DND-41 (cell line): ENCODE results near the gene RNF182.

Experiments
- ATAC-seq: fragments of 200-7000 bp; cut with Tn5 transposase; 3 replicates; pipeline ENCODE4 v1.9.1; 2021; ENCODE audit warnings: low read depth; ENCODE audit not compliant: insufficient read depth
- DNase-seq: peaks from one replicate; pipeline ENCODE4 v3.0.0-alpha.2; 2020
- H2AFZ ChIP-seq: 2 replicates; pipeline ENCODE4 v1.6.0; 2012; ENCODE audit warnings: low read depth, low read length
- H3K27ac ChIP-seq: 2 replicates; pipeline ENCODE4 v1.5.1; 2012; ENCODE audit warnings: low read length, inconsistent platforms
- H3K27me3 ChIP-seq: fragments of 200-600 bp; sonication (generic); 2 replicates; pipeline ENCODE4 v1.6.0; 2012; ENCODE audit warnings: low read length, mild to moderate bottlenecking, inconsistent platforms; ENCODE audit not compliant: insufficient read depth, poor library complexity
- H3K36me3 ChIP-seq: 2 replicates; pipeline ENCODE4 v1.5.1; 2012; ENCODE audit warnings: low read length, inconsistent platforms; ENCODE audit not compliant: insufficient read depth
- H3K4me1 ChIP-seq: 2 replicates; pipeline ENCODE4 v1.5.1; 2012; ENCODE audit warnings: mild to moderate bottlenecking, low read length; ENCODE audit not compliant: insufficient read depth
- H3K4me2 ChIP-seq: 2 replicates; pipeline ENCODE4 v1.6.0; 2012; ENCODE audit warnings: mild to moderate bottlenecking, moderate library complexity, low read length, inconsistent platforms; ENCODE audit not compliant: insufficient read depth
- H3K4me3 ChIP-seq, 2 experiments: fragments of 200-600 bp in 1 of 2; shearing (Covaris generic) in 1 of 2; 2 replicates each; pipeline ENCODE4 v1.5.1; 2012 to 2016; ENCODE audit warnings: inconsistent platforms in 2 of 2, low read length in 2 of 2, mild to moderate bottlenecking in 2 of 2, low read depth in 1 of 2, moderate library complexity in 1 of 2
- H3K79me2 ChIP-seq: 2 replicates; pipeline ENCODE4 v1.6.0; 2012; ENCODE audit warnings: low read length, inconsistent platforms; ENCODE audit not compliant: insufficient read depth
- H3K9ac ChIP-seq: 2 replicates; pipeline ENCODE4 v1.6.0; 2012; ENCODE audit warnings: low read depth, mild to moderate bottlenecking, inconsistent platforms, low read length, moderate library complexity
- H3K9me3 ChIP-seq: 2 replicates; pipeline ENCODE4 v1.5.1; 2012; ENCODE audit warnings: low read length, moderate library complexity, mild to moderate bottlenecking, inconsistent platforms; ENCODE audit not compliant: insufficient read depth, severe bottlenecking
- H4K20me1 ChIP-seq: 2 replicates; pipeline ENCODE4 v1.6.0; 2012; ENCODE audit warnings: low read length; ENCODE audit not compliant: insufficient read depth
- EZH2 ChIP-seq: IDR thresholded peaks from 3 replicates; pipeline ENCODE4 v1.6.1; 2012; ENCODE audit warnings: borderline replicate concordance, low read depth, mild to moderate bottlenecking, moderate library complexity, low read length, inconsistent platforms; ENCODE audit not compliant: severe bottlenecking
- TF ChIP-seq, protein P1 (sequence below): IDR thresholded peaks from 2 replicates; pipeline ENCODE4 v1.5.1; 2012; ENCODE audit warnings: borderline replicate concordance, low read length, moderate library complexity, mild to moderate bottlenecking; ENCODE audit not compliant: poor library complexity, severe bottlenecking; ENCODE audit errors: extremely low read depth

RNF182 gene

DNA sequence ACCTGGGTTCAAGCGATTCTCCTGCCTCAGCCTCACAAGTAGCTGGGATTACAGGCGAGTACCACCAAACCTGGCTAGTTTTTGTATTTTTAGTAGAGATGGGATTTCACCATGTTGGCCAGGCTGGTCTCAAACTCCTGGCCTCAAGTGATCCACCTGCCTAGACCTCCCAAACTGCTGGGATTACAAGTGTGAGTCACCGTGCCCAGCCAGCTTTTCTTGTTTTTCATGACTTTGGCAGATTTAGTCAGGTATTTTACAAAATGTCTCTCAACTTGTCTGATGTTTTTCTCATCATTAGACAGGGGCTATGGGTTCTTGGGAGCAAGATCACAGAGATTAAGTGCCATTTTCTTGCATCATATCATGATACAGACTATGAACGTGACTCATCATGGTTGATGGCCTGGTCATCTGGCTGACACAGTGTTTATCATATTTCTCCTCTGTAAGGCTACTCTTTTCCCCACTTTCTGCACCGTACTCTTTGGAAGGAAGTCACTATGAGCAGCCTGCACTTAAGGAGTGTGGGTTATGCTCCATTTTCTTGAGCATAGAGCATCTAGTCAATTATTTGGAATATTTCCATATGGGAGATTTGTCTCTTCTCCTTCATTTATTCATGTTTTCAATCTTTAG is 67.8 kb downstream of the RNF182 start:
- Histone ChIP-seq H3K79me2 (no peaks in the 10 kb centered on the region), H4K20me1 (no peaks in the 10 kb centered on the region), H3K9me3 (no peaks in the 10 kb centered on the region), H2AFZ (no peak overlapping the region), H3K36me3 (no peaks in the 10 kb centered on the region), H3K4me3 (no peak overlapping the region), H3K27ac (no peak overlapping the region), H3K4me2 (no peak overlapping the region), H3K9ac (no peak overlapping the region), H3K27me3 (peaks cover 10% of the 10 kb centered on the region), H3K4me1 (no peaks in the 10 kb centered on the region)
- no peak for DNase-seq
- no peak for ATAC-seq
- no peak for TF ChIP-seq EZH2
- TF ChIP-seq, protein P1, sequence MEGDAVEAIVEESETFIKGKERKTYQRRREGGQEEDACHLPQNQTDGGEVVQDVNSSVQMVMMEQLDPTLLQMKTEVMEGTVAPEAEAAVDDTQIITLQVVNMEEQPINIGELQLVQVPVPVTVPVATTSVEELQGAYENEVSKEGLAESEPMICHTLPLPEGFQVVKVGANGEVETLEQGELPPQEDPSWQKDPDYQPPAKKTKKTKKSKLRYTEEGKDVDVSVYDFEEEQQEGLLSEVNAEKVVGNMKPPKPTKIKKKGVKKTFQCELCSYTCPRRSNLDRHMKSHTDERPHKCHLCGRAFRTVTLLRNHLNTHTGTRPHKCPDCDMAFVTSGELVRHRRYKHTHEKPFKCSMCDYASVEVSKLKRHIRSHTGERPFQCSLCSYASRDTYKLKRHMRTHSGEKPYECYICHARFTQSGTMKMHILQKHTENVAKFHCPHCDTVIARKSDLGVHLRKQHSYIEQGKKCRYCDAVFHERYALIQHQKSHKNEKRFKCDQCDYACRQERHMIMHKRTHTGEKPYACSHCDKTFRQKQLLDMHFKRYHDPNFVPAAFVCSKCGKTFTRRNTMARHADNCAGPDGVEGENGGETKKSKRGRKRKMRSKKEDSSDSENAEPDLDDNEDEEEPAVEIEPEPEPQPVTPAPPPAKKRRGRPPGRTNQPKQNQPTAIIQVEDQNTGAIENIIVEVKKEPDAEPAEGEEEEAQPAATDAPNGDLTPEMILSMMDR = no peak

DNA sequence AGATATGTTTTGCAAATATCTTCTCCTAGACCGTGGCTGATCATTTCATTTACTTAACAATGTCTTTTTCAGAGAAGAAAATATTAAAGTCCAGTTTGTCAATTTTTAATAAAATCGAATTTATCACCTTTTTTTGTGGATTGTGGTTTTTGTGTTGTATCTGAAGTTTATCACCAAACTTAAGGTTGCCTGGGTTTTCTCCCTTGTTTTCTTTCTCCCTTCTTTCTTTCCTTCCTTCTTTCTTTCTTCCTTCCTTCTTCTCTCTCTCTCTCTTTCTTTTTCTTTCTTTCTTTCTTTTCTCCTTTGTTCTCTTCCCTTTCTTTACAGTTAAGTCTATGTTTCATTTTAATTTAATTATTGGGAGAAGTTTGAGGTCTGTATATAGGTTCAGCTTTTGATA is 68.7 kb downstream of the RNF182 start:
- Histone ChIP-seq H3K27me3 (peaks cover 10% of the 10 kb centered on the region), H3K4me2 (no peak overlapping the region), H4K20me1 (no peaks in the 10 kb centered on the region), H3K9me3 (no peaks in the 10 kb centered on the region), H3K4me3 (no peak overlapping the region), H3K36me3 (no peaks in the 10 kb centered on the region), H3K27ac (no peak overlapping the region), H3K4me1 (no peaks in the 10 kb centered on the region), H2AFZ (no peak overlapping the region), H3K9ac (no peak overlapping the region), H3K79me2 (no peaks in the 10 kb centered on the region)
- TF ChIP-seq EZH2 = no peak
- TF ChIP-seq, protein P1 = no peak
- no peak for ATAC-seq
- DNase-seq = no peak

DNA sequence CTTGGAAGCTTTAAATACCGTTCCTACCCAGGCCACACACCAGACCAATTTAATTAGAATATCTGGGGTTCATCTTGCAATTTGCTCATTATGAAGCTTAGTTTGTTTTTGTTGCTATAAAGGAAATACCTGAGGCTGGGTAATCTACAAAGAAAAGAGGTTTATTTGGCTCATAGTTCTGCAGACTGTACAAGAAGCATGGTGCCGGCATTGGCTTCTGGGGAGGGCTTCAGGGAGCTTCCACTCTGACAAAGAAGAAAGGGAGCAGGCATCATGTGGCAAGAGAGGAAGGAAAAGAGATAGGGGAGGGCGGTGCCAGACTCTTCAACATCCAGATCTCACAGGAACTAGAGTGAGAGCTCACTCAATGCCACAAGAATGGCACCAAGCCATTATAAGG is 73.6 kb downstream of the RNF182 start:
- TF ChIP-seq, protein P1 = no peak
- H2AFZ ChIP-seq = no peak overlapping the region
- no peak for DNase-seq

DNA sequence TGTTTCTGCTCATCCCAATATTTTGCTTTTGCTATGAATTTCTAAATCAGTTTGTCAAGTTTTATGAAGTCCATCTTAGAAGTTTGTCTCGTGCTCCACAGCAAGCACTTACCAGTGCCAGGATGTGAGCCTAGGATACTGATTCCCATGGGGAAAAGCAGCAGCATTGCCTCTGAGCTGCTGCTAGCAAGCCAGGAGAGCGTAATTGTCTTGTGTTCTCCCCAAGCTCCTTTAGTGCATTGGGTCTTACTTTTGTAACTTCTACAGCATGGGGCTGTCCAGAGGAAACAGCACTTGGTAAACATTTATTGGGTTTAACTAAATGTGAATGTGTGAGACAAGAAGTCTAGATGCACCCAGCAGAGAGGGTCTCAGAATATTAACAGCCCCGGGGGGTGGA is 76.1 kb downstream of the RNF182 start:
- no peak for ATAC-seq
- Histone ChIP-seq H3K4me3 (no peak overlapping the region), H3K27me3 (peaks cover 3% of the 10 kb centered on the region), H4K20me1 (no peaks in the 10 kb centered on the region), H3K9ac (no peak overlapping the region), H2AFZ (no peak overlapping the region), H3K4me1 (no peaks in the 10 kb centered on the region), H3K36me3 (no peaks in the 10 kb centered on the region), H3K79me2 (no peaks in the 10 kb centered on the region), H3K9me3 (no peaks in the 10 kb centered on the region), H3K27ac (no peak overlapping the region), H3K4me2 (no peak overlapping the region)
- TF ChIP-seq EZH2 = no peak
- TF ChIP-seq, protein P1 = no peak
- no peak for DNase-seq

More for the DNA sequence above, 73.6 kb downstream of the RNF182 start:
- ATAC-seq = no peak
- Histone ChIP-seq H3K36me3 (no peaks in the 10 kb centered on the region), H3K9ac (no peak overlapping the region), H3K79me2 (no peaks in the 10 kb centered on the region), H3K4me3 (no peak overlapping the region), H3K4me1 (no peaks in the 10 kb centered on the region), H4K20me1 (no peaks in the 10 kb centered on the region), H3K4me2 (no peak overlapping the region), H3K9me3 (no peaks in the 10 kb centered on the region), H3K27me3 (peaks cover 3% of the 10 kb centered on the region), H3K27ac (no peak overlapping the region)
